GM12878 (cell line): Measurements from ENCODE around the gene NFKBIZ. TPM values are rescaled to one million over a fixed set of nuclear protein-coding genes. Genes with fewer than 3 reads are reported as not detected.
"Not testable (repeated sequence)": the region's sequence is repeated elsewhere in the genome, so short reads cannot be mapped to it uniquely, and the experiment has no call there.

Source experiments
- ATAC-seq: fragments of 200-7000 bp; cut with Tn5 transposase; 3 replicates; pipeline ENCODE4 v1.9.1; 2020; ENCODE audit warnings: mild to moderate bottlenecking, moderate library complexity
- BruUV-seq: library from RNA; stranded (reverse); fragments of 400-500 nt; replicated peaks from 2 replicates; lab custom pipeline; 2021; lab: Mats Ljungman, UMichigan
- CTCF ChIA-PET: fragments of 300-600 bp; sonication (Branson Sonifier 250); formaldehyde crosslinking; extraction: SDS; loops from one replicate; lab custom pipeline; 2021; ENCODE audit warnings: inconsistent platforms; lab: Yijun Ruan, JAX
- POLR2A ChIA-PET: fragments of 350-600 bp; formaldehyde crosslinking; extraction: SDS; loops from one replicate; lab custom pipeline; 2021; ENCODE audit warnings: inconsistent platforms; lab: Charles Lee
- RAD21 ChIA-PET: fragments of 300-600 bp; sonication (Branson Sonifier 250); formaldehyde crosslinking; loops from one replicate; lab custom pipeline; 2023; ENCODE audit warnings: antibody characterized with exemption; ENCODE audit not compliant: unreplicated experiment; lab: Charles Lee
- SMC1A ChIA-PET: fragments of 300-600 bp; sonication (Branson Sonifier 250); formaldehyde crosslinking; loops from one replicate; lab custom pipeline; 2023; ENCODE audit not compliant: unreplicated experiment, uncharacterized antibody; lab: Charles Lee
- DNase-seq: peaks from one replicate; pipeline ENCODE4 v3.0.0-alpha.2; 2011; ENCODE audit warnings: low read depth, low spot score
- FAIRE-seq: peaks from 3 replicates; lab custom pipeline; 2011; peaks lifted over from hg19 to GRCh38; lab: Jason Lieb, UNC
- H2AFZ ChIP-seq: 2 replicates; pipeline ENCODE4 v1.6.0; 2011; ENCODE audit warnings: low read depth, low read length, control low read depth; ENCODE audit not compliant: control insufficient read depth
- H3K27ac ChIP-seq: 2 replicates; pipeline ENCODE4 v1.5.1; 2011; ENCODE audit warnings: control low read depth; ENCODE audit not compliant: control insufficient read depth, insufficient read depth
- H3K27me3 ChIP-seq, 2 experiments: replicated peaks in 1 of 2; 2 replicates each; pipeline versions ENCODE4 v1.6.0 to v1.6.1; 2011; ENCODE audit warnings: low read length in 1 of 2; ENCODE audit not compliant: control insufficient read depth in 2 of 2, insufficient read depth in 2 of 2
- H3K36me3 ChIP-seq, 2 experiments: 2 replicates each; pipeline ENCODE4 v1.5.1; 2011; ENCODE audit warnings: low read length in 1 of 2; ENCODE audit not compliant: control insufficient read depth in 2 of 2, insufficient read depth in 2 of 2
- H3K4me1 ChIP-seq: 2 replicates; pipeline ENCODE4 v1.6.1; 2011; ENCODE audit warnings: mild to moderate bottlenecking, low read length, moderate library complexity, mixed read lengths; ENCODE audit not compliant: control insufficient read depth, insufficient read depth
- H3K4me2 ChIP-seq: 2 replicates; pipeline ENCODE4 v1.6.0; 2011; ENCODE audit warnings: control low read depth; ENCODE audit not compliant: control insufficient read depth, insufficient read depth
- H3K4me3 ChIP-seq: fragments of 200-600 bp; sonication (generic); 2 replicates; pipeline ENCODE4 v1.5.1; 2016
- H3K79me2 ChIP-seq: 2 replicates; pipeline ENCODE4 v1.6.0; 2011; ENCODE audit warnings: low read length; ENCODE audit not compliant: control insufficient read depth, insufficient read depth
- H3K9ac ChIP-seq: 2 replicates; pipeline ENCODE4 v1.8.0; 2011; ENCODE audit warnings: low read length, control low read depth, mixed read lengths; ENCODE audit not compliant: control insufficient read depth, insufficient read depth
- H3K9me3 ChIP-seq: replicated peaks from 3 replicates; pipeline ENCODE4 v1.5.1; 2011; ENCODE audit warnings: mild to moderate bottlenecking, low read length; ENCODE audit not compliant: control insufficient read depth, insufficient read depth
- H4K20me1 ChIP-seq: 2 replicates; pipeline ENCODE4 v1.6.0; 2011; ENCODE audit not compliant: control insufficient read depth, insufficient read depth
- WGBS: methylation state at CpG from one replicate; pipeline ENCODE4 v1.1.6; 2016; ENCODE audit warnings: low lambda C conversion rate; ENCODE audit not compliant: insufficient replicate concordance, insufficient coverage; ENCODE audit errors: missing lambda C conversion rate; 5-methylcytosine and 5-hydroxymethylcytosine counted together
- in situ Hi-C: fragments of 300-500 bp; cut with MboI; formaldehyde crosslinking; loops from 9 replicates; pipeline ENCODE4 v1.14.3; 2018; ENCODE audit warnings: mixed read lengths
- intact Hi-C: fragments of 100-400 bp; cut with micrococcal nuclease; formaldehyde crosslinking; loops from one replicate; pipeline ENCODE4 v1.14.2; 2022; ENCODE audit not compliant: unreplicated experiment
- polyA plus RNA-seq, 11 experiments: library from polyadenylated mRNA; depleted of rRNA in 4 of 11; unstranded in 6 of 11; stranded (reverse) in 5 of 11; fragments of >200 nt; fragmentation: Nextera tagmentation in 4 of 11; fragmentation: Illumina TruSeq in 1 of 11; extraction: Ambion mirVana in 4 of 11; extraction: Trizol in 1 of 11; gene quantifications; 1 replicate in 1 of 11; 2 replicates in 10 of 11; pipeline versions ENCODE4 v1.2.1 to v1.2.3, GENCODE V29; 2011 to 2016; ENCODE audit warnings: inconsistent platforms in 2 of 11, missing spikeins in 2 of 11, low read depth in 1 of 11
- total RNA-seq, 4 experiments: library from RNA; depleted of rRNA in 3 of 4; stranded (reverse); fragments of >200 nt in 3 of 4; fragmentation: Illumina TruSeq in 1 of 4; extraction: Trizol in 1 of 4; gene quantifications; 2 replicates each; pipeline versions ENCODE4 v1.2.1 to v1.2.3, GENCODE V29; 2013 to 2021

The NFKBIZ gene
- total and polyA plus RNA-seq, 10 of the 15 experiments (the other 5 are each of a cell fraction or from before 2014, with no cell fraction given) = 6.3 to 53.8 (median 17.3) TPM

DNA sequence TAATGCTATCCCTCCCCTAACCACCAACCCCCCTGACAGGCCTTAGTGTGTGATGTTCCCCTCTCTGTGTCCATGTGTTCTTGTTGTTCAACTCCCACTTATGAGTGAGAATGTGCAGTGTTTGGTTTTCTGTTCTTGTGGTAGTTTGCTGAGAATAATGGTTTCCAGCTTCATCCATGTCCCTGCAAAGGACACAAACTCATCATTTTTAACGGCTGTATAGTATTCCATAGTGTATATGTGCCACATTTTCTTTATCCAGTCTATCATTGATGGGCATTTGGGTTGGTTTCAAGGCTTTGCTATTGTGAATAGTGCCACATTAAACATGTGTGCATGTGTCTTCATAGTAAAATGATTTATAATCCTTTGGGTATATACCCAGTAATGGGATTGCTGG, 56.3 kb downstream of the NFKBIZ start:
- not testable (repeated sequence) for H3K36me3 ChIP-seq
- 45% methylated on average over 1 of the region's 1 CpG for WGBS

More for the DNA sequence above, 56.3 kb downstream of the NFKBIZ start:
- POLR2A ChIA-PET, H3K4me2 ChIP-seq, BruUV-seq, H3K27me3 ChIP-seq, RAD21 ChIA-PET, H3K4me1 ChIP-seq, H3K9me3 ChIP-seq, H3K27ac ChIP-seq, H2AFZ ChIP-seq, ATAC-seq, H3K9ac ChIP-seq, intact Hi-C loops, in situ Hi-C loops, FAIRE-seq, H3K4me3 ChIP-seq, H4K20me1 ChIP-seq, DNase-seq, H3K79me2 ChIP-seq, SMC1A ChIA-PET: not testable (repeated sequence)
- CTCF ChIA-PET = interaction anchor here (0.9 kb wide), 1 partner anchor 96 kb away, joined by 3 read pairs; no protein-coding TSS in a partner anchor

Other genes starting within 250 kb of the NFKBIZ start
- 23.8 and 28.4 TPM in 2 replicates for gene ZBTB11, start 172.4 kb upstream of the NFKBIZ start, total RNA-seq (2014; rRNA removed)
- 25.7 and 26.4 TPM in 2 replicates for gene ZBTB11, start 172.4 kb upstream of the NFKBIZ start, total RNA-seq (2014; rRNA removed; fragmentation: Illumina TruSeq; extraction: Trizol)
- gene ZBTB11, start 172.4 kb upstream of the NFKBIZ start, total RNA-seq (2021) = 19.2 and 19.7 TPM in 2 replicates
- 21.4 and 31.9 TPM in 2 replicates for gene ZBTB11, start 172.4 kb upstream of the NFKBIZ start, polyA plus RNA-seq (2011; rRNA removed)
- 20.5 and 25.5 TPM in 2 replicates for gene ZBTB11, start 172.4 kb upstream of the NFKBIZ start, polyA plus RNA-seq (2014; fragmentation: Illumina TruSeq; extraction: Trizol)
- 1 to 10 TPM; 3.5 to 5.0 TPM for gene ZBTB11, start 172.4 kb upstream of the NFKBIZ start, polyA plus RNA-seq (2014; fragmentation: Nextera tagmentation; extraction: Ambion mirVana)
- 14.3 and 15.0 TPM in 2 replicates for gene ZBTB11, start 172.4 kb upstream of the NFKBIZ start, polyA plus RNA-seq (2014; rRNA removed)
- gene ZBTB11, start 172.4 kb upstream of the NFKBIZ start, polyA plus RNA-seq (2016; fragmentation: Nextera tagmentation; extraction: Ambion mirVana) = 10 to 100 TPM; 14.6 to 16.3 TPM
- 2,238 and 2,984 TPM in 2 replicates for gene RPL24, start 162.8 kb upstream of the NFKBIZ start, total RNA-seq (2014; rRNA removed)
- gene RPL24, start 162.8 kb upstream of the NFKBIZ start, total RNA-seq (2014; rRNA removed; fragmentation: Illumina TruSeq; extraction: Trizol) = 2,534 and 2,672 TPM in 2 replicates
- gene RPL24, start 162.8 kb upstream of the NFKBIZ start, total RNA-seq (2021) = 1,732 and 1,820 TPM in 2 replicates
- 2,067 and 2,200 TPM in 2 replicates for gene RPL24, start 162.8 kb upstream of the NFKBIZ start, polyA plus RNA-seq (2011; rRNA removed)
- 2,624 and 3,096 TPM in 2 replicates for gene RPL24, start 162.8 kb upstream of the NFKBIZ start, polyA plus RNA-seq (2014; fragmentation: Illumina TruSeq; extraction: Trizol)
- gene RPL24, start 162.8 kb upstream of the NFKBIZ start, polyA plus RNA-seq (2014; fragmentation: Nextera tagmentation; extraction: Ambion mirVana) = 1,000 to 10,000 TPM; 1,682 to 2,114 TPM
- 4,115 and 6,051 TPM in 2 replicates for gene RPL24, start 162.8 kb upstream of the NFKBIZ start, polyA plus RNA-seq (2014; rRNA removed)
- 100 to 1,000 TPM; 898 to 965 TPM for gene RPL24, start 162.8 kb upstream of the NFKBIZ start, polyA plus RNA-seq (2016; fragmentation: Nextera tagmentation; extraction: Ambion mirVana)
- 9.4 and 10.1 TPM in 2 replicates for gene CEP97, start 124.9 kb upstream of the NFKBIZ start, total RNA-seq (2014; rRNA removed)
- gene CEP97, start 124.9 kb upstream of the NFKBIZ start, total RNA-seq (2014; rRNA removed; fragmentation: Illumina TruSeq; extraction: Trizol) = 13.7 and 14.0 TPM in 2 replicates
- 11.5 and 11.7 TPM in 2 replicates for gene CEP97, start 124.9 kb upstream of the NFKBIZ start, total RNA-seq (2021)
- 2.7 and 5.8 TPM in 2 replicates for gene CEP97, start 124.9 kb upstream of the NFKBIZ start, polyA plus RNA-seq (2011; rRNA removed)
- 6.2 and 6.7 TPM in 2 replicates for gene CEP97, start 124.9 kb upstream of the NFKBIZ start, polyA plus RNA-seq (2014; fragmentation: Illumina TruSeq; extraction: Trizol)
- gene CEP97, start 124.9 kb upstream of the NFKBIZ start, polyA plus RNA-seq (2014; fragmentation: Nextera tagmentation; extraction: Ambion mirVana) = 1 to 10 TPM; 1.9 to 4.3 TPM
- gene CEP97, start 124.9 kb upstream of the NFKBIZ start, polyA plus RNA-seq (2014; rRNA removed) = 2.9 and 3.4 TPM in 2 replicates
- 1 to 10 TPM; 5.4 to 6.5 TPM for gene CEP97, start 124.9 kb upstream of the NFKBIZ start, polyA plus RNA-seq (2016; fragmentation: Nextera tagmentation; extraction: Ambion mirVana)
- gene NXPE3, start 70.3 kb upstream of the NFKBIZ start, total RNA-seq (2014; rRNA removed) = 4.5 and 5.5 TPM in 2 replicates
- gene NXPE3, start 70.3 kb upstream of the NFKBIZ start, total RNA-seq (2014; rRNA removed; fragmentation: Illumina TruSeq; extraction: Trizol) = 2.4 TPM in 2 replicates
- gene NXPE3, start 70.3 kb upstream of the NFKBIZ start, total RNA-seq (2021) = 6.4 and 6.9 TPM in 2 replicates
- 3.7 and 4.7 TPM in 2 replicates for gene NXPE3, start 70.3 kb upstream of the NFKBIZ start, polyA plus RNA-seq (2011; rRNA removed)
- gene NXPE3, start 70.3 kb upstream of the NFKBIZ start, polyA plus RNA-seq (2014; fragmentation: Illumina TruSeq; extraction: Trizol) = 5.0 and 5.5 TPM in 2 replicates
- 1 to 10 TPM; 2.0 to 2.2 TPM for gene NXPE3, start 70.3 kb upstream of the NFKBIZ start, polyA plus RNA-seq (2014; fragmentation: Nextera tagmentation; extraction: Ambion mirVana)
- gene NXPE3, start 70.3 kb upstream of the NFKBIZ start, polyA plus RNA-seq (2014; rRNA removed) = 5.2 and 5.4 TPM in 2 replicates
- gene NXPE3, start 70.3 kb upstream of the NFKBIZ start, polyA plus RNA-seq (2016; fragmentation: Nextera tagmentation; extraction: Ambion mirVana) = 1 to 10 TPM; 6.8 to 8.7 TPM